ENCODE results near the gene RPS2. TPM values are rescaled to one million over a fixed set of nuclear protein-coding genes. Genes with fewer than 3 reads are reported as not detected.
"Not testable (repeated sequence)": the region's sequence is repeated elsewhere in the genome, so short reads cannot be mapped to it uniquely, and the experiment has no call there.

Gene RPS2
- total RNA-seq, result 3,560 and 3,687 TPM in 2 replicates

DNA sequence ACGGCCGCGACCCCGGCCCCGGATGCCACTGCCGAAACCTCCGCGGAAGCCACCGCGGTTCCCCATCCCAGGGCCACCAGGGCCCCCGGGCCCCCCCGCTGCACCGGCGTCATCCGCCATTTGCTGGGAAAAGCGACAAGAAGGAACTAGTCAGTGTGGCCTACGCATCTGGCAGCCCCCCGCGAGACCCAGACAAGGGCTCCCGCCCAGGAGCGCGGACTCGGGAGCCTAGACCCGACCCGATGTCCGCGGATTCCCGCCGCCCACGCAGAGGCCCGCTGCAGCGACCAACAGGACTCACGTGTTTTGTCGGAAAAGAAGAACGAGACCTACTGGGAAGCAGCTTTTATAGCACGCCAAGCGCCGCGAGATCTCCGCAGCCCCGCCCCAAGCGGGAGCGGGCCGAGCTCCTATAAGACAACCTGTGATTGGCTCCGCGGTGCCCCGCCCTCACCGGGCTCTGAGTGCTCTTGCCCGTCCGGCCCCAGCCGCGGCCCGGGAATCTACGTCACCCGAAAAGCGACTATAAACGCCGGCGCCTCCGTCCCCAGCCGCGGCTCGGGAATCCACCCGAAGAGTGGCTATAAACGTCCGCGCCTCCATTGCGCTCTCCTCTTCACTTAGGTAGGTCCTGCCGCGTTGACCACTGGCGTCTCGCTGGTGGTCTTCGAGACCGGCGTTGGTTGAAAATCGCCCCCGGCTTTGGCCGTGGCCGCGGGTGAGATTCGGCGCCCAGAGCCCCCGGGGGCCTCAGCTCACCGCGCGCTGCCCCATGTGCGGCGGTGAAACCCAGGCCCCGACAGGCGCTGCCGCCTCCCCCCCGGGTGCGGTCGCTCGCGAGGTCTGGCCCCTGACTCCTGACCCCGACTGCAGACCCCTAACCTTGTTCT lies at the start of gene RPS2:
RPS2 (minus strand) TSS at position 321 of the 890 bp plus-strand sequence; CDS start at position 120, 201 bp downstream.
- intact Hi-C loops (cut with micrococcal nuclease), result loop anchor here (2.0 kb wide), 2 partner anchors 26 to 182 kb away; partner anchors contain the start of genes NUBP2 and SPSB3
- H3K4me1 Mint-ChIP-seq (ENCODE audit: low read depth), result peaks cover 30% of the 10 kb centered on the region
- H3K4me3 Mint-ChIP-seq (ENCODE audit: low read depth), result peak within 1 kb of the TSS; percentile 98
- no peaks in the 10 kb centered on the region for H3K27me3 Mint-ChIP-seq (ENCODE audit: low read depth)
- H3K9me3 Mint-ChIP-seq, result no peaks in the 10 kb centered on the region
- peak; percentile 99 for DNase-seq (ENCODE audit: low spot score)
- H3K27ac Mint-ChIP-seq, result peak within 1 kb of the TSS; percentile 94
- peaks cover 55% of the 10 kb centered on the region for H3K36me3 Mint-ChIP-seq (ENCODE audit: low read depth)

GRCh38 chr16:2013527-2013926 lies 48.9 kb upstream of the RPS2 start:
- intact Hi-C loops (cut with micrococcal nuclease), result no loop called here
- peaks cover 7% of the 10 kb centered on the region for H3K36me3 Mint-ChIP-seq (ENCODE audit: low read depth)

DNA sequence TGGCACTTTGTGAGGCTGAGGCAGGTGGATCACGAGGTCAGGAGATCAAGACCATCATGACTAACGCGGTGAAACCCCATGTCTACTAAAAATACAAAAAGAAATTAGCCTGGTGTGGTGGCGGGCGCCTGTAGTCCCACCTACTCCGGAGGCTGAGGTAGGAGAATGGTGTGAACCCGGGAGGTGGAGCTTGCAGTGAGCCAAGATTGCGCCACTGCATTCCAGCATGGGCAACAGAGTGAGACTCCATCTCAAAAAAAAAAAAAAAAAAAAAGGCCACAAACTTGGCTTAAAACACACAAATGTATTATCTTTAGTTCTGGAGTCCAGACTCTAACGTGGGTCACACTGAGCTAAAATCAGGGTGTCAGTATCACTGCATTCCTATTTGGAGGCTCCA lies 47.1 kb upstream of the RPS2 start:
- H3K4me3 Mint-ChIP-seq (ENCODE audit: low read depth); intact Hi-C loops (cut with micrococcal nuclease); H3K27ac Mint-ChIP-seq; H3K9me3 Mint-ChIP-seq; H3K27me3 Mint-ChIP-seq (ENCODE audit: low read depth); DNase-seq (ENCODE audit: low spot score): not testable (repeated sequence)
- peaks cover 20% of the 10 kb centered on the region for H3K4me1 Mint-ChIP-seq (ENCODE audit: low read depth)
- H3K36me3 Mint-ChIP-seq (ENCODE audit: low read depth), result peaks cover 23% of the 10 kb centered on the region

More at GRCh38 chr16:2013527-2013926, 48.9 kb upstream of the RPS2 start:
- DNase-seq (ENCODE audit: low spot score), result no peak
- no peak overlapping the region for H3K4me3 Mint-ChIP-seq (ENCODE audit: low read depth)
- H3K9me3 Mint-ChIP-seq, result no peaks in the 10 kb centered on the region
- H3K27me3 Mint-ChIP-seq (ENCODE audit: low read depth), result peaks cover 3% of the 10 kb centered on the region
- no peak overlapping the region for H3K27ac Mint-ChIP-seq
- peaks cover 7% of the 10 kb centered on the region for H3K4me1 Mint-ChIP-seq (ENCODE audit: low read depth)

DNA sequence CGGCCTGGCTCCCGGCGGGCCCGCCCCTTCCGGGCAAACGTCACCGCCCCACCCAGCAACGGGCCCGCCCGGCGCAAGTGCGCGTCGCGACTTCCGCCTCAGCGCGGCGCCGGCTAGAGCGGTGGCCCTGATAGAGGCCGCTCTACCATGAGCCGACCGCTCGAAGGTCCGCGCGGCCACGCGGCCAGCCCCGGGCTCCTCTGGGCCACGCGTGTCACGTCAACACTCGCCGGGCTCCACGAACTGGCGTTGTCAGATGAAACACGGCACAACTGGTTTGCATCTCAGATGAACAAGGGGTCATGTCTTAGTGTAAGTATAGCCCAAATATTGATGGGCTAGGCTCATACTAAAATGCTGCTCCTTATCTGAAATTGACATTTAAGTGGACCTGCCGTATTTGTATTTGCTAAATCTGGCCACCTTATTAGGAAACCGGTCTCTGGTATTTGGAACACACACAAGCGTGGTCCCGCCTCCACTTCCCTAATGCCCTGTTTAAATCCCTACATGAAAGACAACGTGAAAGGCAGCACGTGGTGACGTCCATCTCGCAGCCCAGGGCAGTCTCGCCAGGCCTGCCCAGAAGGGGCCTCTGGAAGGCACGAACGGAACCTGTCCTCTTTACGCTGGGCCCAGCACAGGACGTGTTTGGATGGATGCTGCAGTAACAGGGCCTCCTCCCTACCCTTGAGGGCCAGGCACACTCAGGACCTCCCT lies 45.3 kb upstream of the RPS2 start, which contains the start of gene ZNF598:
ZNF598 (minus strand) TSS at position 31 of the 720 bp plus-strand sequence.
- intact Hi-C loops (cut with micrococcal nuclease), result loop anchor here (1.0 to 5.0 kb wide), 2 partner anchors 18 to 37 kb away; partner anchors contain the start of genes NTHL1 and TSC2
- no peaks in the 10 kb centered on the region for H3K9me3 Mint-ChIP-seq
- H3K4me1 Mint-ChIP-seq (ENCODE audit: low read depth), result peaks cover 22% of the 10 kb centered on the region
- DNase-seq (ENCODE audit: low spot score), result peak; percentile 74
- H3K4me3 Mint-ChIP-seq (ENCODE audit: low read depth), result peak within 1 kb of the TSS; percentile 97
- H3K36me3 Mint-ChIP-seq (ENCODE audit: low read depth), result peaks cover 33% of the 10 kb centered on the region
- peak within 1 kb of the TSS; percentile 92 for H3K27ac Mint-ChIP-seq
- H3K27me3 Mint-ChIP-seq (ENCODE audit: low read depth), result no peaks in the 10 kb centered on the region

- Mint-ChIP-seq H3K4me3 (ENCODE audit: low read depth) (peak overlapping the region; percentile 86), H3K4me1 (ENCODE audit: low read depth) (peaks cover 22% of the 10 kb centered on the region), H3K27me3 (ENCODE audit: low read depth) (no peaks in the 10 kb centered on the region), H3K27ac (peak overlapping the region; percentile 78), H3K36me3 (ENCODE audit: low read depth) (peaks cover 33% of the 10 kb centered on the region), H3K9me3 (no peaks in the 10 kb centered on the region)
- intact Hi-C loops (cut with micrococcal nuclease), result loop anchor here (1.0 to 5.0 kb wide), 2 partner anchors 17 to 38 kb away; partner anchors contain the start of genes NTHL1 and TSC2
- DNase-seq (ENCODE audit: low spot score), result no peak
Measured at GRCh38 chr16:2009164-2009711, 44.6 kb upstream of the RPS2 start.

- peak overlapping the region; percentile 78 for H3K27ac Mint-ChIP-seq
- no peaks in the 10 kb centered on the region for H3K9me3 Mint-ChIP-seq
- H3K4me1 Mint-ChIP-seq (ENCODE audit: low read depth), result peaks cover 22% of the 10 kb centered on the region
- intact Hi-C loops (cut with micrococcal nuclease), result loop anchor here (1.0 to 5.0 kb wide), 2 partner anchors 16 to 39 kb away; partner anchors contain the start of genes NTHL1 and TSC2
- no peaks in the 10 kb centered on the region for H3K27me3 Mint-ChIP-seq (ENCODE audit: low read depth)
- no peak for DNase-seq (ENCODE audit: low spot score)
- peaks cover 33% of the 10 kb centered on the region for H3K36me3 Mint-ChIP-seq (ENCODE audit: low read depth)
- peak overlapping the region; percentile 86 for H3K4me3 Mint-ChIP-seq (ENCODE audit: low read depth)
Measured at GRCh38 chr16:2008631-2009163, 44.1 kb upstream of the RPS2 start.

DNA sequence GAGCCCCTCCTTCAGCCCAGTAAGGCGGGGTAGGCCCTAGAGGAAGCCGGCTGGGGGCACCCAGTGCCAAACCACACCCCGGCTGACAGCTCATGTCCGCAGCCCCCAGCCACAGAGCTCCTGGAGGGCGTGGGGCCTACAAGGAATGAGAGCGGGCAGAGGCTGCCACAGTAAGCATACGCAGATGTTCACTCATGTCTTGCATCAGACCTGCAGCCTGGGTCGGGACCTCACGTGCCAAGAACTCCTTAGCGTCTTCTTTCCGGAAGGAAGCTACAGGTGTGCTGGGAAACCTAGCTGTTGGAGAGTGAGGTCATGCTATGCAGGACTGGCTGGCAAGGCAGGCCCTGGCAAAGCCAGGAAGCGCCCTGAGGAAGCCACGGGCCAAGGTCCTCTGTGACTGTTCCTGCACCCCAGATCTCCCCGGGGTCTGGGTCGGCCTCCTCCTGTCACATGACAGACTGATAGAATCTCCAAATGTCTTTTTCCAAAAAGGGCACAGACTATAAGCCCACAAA lies 43.4 kb upstream of the RPS2 start:
- no peak for DNase-seq (ENCODE audit: low spot score)
- peaks cover 22% of the 10 kb centered on the region for H3K4me1 Mint-ChIP-seq (ENCODE audit: low read depth)
- H3K9me3 Mint-ChIP-seq, result no peaks in the 10 kb centered on the region
- no peaks in the 10 kb centered on the region for H3K27me3 Mint-ChIP-seq (ENCODE audit: low read depth)
- peak overlapping the region; percentile 86 for H3K4me3 Mint-ChIP-seq (ENCODE audit: low read depth)
- H3K36me3 Mint-ChIP-seq (ENCODE audit: low read depth), result peaks cover 33% of the 10 kb centered on the region
- H3K27ac Mint-ChIP-seq, result peak overlapping the region; percentile 78
- intact Hi-C loops (cut with micrococcal nuclease), result loop anchor here (5.0 kb wide), 1 partner anchor 39 kb away; the partner anchor contains the start of genes NTHL1 and TSC2

GRCh38 chr16:2007081-2007836 lies 42.6 kb upstream of the RPS2 start:
- peak overlapping the region; percentile 78 for H3K27ac Mint-ChIP-seq
- H3K9me3 Mint-ChIP-seq, result no peaks in the 10 kb centered on the region
- H3K4me1 Mint-ChIP-seq (ENCODE audit: low read depth), result peaks cover 22% of the 10 kb centered on the region
- H3K36me3 Mint-ChIP-seq (ENCODE audit: low read depth), result peaks cover 37% of the 10 kb centered on the region
- intact Hi-C loops (cut with micrococcal nuclease), result loop anchor here (5.0 kb wide), 1 partner anchor 40 kb away; the partner anchor contains the start of genes NTHL1 and TSC2
- no peak for DNase-seq (ENCODE audit: low spot score)
- H3K4me3 Mint-ChIP-seq (ENCODE audit: low read depth), result peak overlapping the region; percentile 86
- H3K27me3 Mint-ChIP-seq (ENCODE audit: low read depth), result no peaks in the 10 kb centered on the region

- Mint-ChIP-seq H3K36me3 (ENCODE audit: low read depth) (peaks cover 43% of the 10 kb centered on the region), H3K9me3 (no peaks in the 10 kb centered on the region), H3K4me1 (ENCODE audit: low read depth) (peaks cover 22% of the 10 kb centered on the region), H3K4me3 (ENCODE audit: low read depth) (peak overlapping the region; percentile 39), H3K27ac (no peak overlapping the region), H3K27me3 (ENCODE audit: low read depth) (no peaks in the 10 kb centered on the region)
- DNase-seq (ENCODE audit: low spot score), result no peak
- intact Hi-C loops (cut with micrococcal nuclease), result loop anchor here (5.0 kb wide), 1 partner anchor 41 kb away; the partner anchor contains the start of genes NTHL1 and TSC2
Measured at GRCh38 chr16:2006317-2006716, 41.7 kb upstream of the RPS2 start.

DNA sequence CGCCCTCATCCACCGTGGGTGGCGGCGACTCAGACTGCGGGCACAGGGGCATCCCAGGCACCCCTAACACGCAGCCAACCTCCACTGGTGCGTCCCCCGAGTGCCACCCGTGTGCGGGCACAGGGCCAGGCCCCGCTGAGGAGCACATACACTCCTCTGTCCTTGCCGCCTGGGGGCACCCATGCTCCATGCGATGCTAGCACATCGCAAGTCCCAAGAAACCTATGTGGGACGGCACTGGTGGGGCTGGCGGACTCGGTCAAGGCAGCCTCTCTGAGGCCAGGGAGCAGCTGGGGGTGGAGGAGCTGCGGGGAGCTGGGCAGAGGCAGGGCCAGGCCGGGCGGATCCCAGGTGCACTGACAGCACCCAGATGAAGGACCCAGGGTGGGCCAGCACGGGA lies 41.0 kb upstream of the RPS2 start:
- Mint-ChIP-seq H3K9me3 (no peaks in the 10 kb centered on the region), H3K4me1 (ENCODE audit: low read depth) (peaks cover 22% of the 10 kb centered on the region), H3K36me3 (ENCODE audit: low read depth) (peaks cover 48% of the 10 kb centered on the region), H3K4me3 (ENCODE audit: low read depth) (no peak overlapping the region), H3K27ac (no peak overlapping the region), H3K27me3 (ENCODE audit: low read depth) (no peaks in the 10 kb centered on the region)
- intact Hi-C loops (cut with micrococcal nuclease), result loop anchor here (5.0 kb wide), 1 partner anchor 42 kb away; the partner anchor contains the start of genes NTHL1 and TSC2
- DNase-seq (ENCODE audit: low spot score), result no peak

GRCh38 chr16:2004795-2005517 lies 40.3 kb upstream of the RPS2 start:
- intact Hi-C loops (cut with micrococcal nuclease), result loop anchor here (5.0 kb wide), 1 partner anchor 42 kb away; the partner anchor contains the start of genes NTHL1 and TSC2
- no peak for DNase-seq (ENCODE audit: low spot score)
- H3K27ac Mint-ChIP-seq, result no peak overlapping the region
- H3K4me1 Mint-ChIP-seq (ENCODE audit: low read depth), result peaks cover 18% of the 10 kb centered on the region
- no peaks in the 10 kb centered on the region for H3K9me3 Mint-ChIP-seq
- no peaks in the 10 kb centered on the region for H3K27me3 Mint-ChIP-seq (ENCODE audit: low read depth)
- H3K4me3 Mint-ChIP-seq (ENCODE audit: low read depth), result no peak overlapping the region
- H3K36me3 Mint-ChIP-seq (ENCODE audit: low read depth), result peaks cover 44% of the 10 kb centered on the region

Data from activated T-helper 2 cell treated with anti-CD3 and anti-CD28 coated beads, Interferon-gamma antibody, Interleukin-2, Interleukin-4, amounts not matched to agents 10 μg/mL and 5 μg/mL and 100 μg/mL, durations not matched to agents 14 hours and 24 hours and 36 hours (primary cell).